ENCODE data around the gene RPH3AL.
"Not testable (repeated sequence)": the region's sequence is repeated elsewhere in the genome, so short reads cannot be mapped to it uniquely, and the experiment has no call there.

Gene RPH3AL

DNA sequence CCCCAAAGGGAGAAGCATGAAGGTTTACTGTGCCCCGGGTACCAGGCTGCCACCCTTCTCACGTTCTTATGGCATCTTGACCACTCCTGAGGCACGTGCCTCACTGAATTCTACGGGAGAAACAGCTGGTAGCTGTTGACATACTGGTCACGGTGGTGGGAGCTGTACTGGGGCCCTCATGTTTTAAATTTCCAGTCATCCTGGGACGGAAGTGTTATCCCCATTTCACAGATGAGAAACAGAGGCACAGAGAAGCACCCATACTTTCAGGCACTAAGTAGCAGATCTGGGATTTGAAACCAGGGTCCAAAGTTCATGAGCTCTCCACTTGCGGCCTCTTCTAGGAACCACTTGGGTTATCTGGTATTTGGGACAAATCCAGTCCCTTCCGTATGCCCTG lies 144.8 kb downstream of the RPH3AL start:
- DNase-seq (ENCODE audit: low spot score), result no peak
- TF ChIP-seq, protein P1, sequence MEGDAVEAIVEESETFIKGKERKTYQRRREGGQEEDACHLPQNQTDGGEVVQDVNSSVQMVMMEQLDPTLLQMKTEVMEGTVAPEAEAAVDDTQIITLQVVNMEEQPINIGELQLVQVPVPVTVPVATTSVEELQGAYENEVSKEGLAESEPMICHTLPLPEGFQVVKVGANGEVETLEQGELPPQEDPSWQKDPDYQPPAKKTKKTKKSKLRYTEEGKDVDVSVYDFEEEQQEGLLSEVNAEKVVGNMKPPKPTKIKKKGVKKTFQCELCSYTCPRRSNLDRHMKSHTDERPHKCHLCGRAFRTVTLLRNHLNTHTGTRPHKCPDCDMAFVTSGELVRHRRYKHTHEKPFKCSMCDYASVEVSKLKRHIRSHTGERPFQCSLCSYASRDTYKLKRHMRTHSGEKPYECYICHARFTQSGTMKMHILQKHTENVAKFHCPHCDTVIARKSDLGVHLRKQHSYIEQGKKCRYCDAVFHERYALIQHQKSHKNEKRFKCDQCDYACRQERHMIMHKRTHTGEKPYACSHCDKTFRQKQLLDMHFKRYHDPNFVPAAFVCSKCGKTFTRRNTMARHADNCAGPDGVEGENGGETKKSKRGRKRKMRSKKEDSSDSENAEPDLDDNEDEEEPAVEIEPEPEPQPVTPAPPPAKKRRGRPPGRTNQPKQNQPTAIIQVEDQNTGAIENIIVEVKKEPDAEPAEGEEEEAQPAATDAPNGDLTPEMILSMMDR (IDR thresholded peaks at IDR 0.05; ENCODE audit: extremely low read depth, missing control alignments), result no peak

DNA sequence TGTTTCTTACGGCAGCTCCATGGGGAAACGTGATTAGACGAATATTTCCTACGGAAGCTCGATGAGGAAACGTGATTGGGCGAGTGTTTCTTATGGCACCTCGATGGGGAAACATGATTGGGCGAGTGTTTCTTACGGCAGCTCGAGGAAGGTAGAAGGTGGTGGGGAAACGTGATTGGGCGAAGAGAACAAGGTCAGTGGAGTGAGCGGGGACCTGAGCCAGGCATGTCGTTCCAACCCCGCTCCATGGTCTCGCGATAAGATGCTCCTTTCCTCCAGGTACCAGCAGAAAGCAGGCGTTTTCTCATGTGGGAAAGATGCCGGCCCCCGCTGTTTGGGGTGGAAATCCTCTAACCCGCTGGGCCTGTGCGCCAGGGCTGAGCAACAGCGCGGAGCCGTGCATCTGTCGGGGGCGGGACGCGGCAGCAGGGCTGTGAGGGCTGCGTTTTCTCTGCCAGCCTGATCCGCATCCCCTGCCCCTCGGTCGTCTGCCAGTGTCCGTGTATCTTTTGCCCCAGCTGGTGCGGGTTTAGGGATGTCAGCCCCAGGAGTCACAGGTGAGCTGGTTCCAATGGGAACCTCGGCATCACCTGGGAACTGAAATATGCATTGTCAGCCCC lies 145.6 kb downstream of the RPH3AL start:
- TF ChIP-seq, protein P1 (IDR thresholded peaks at IDR 0.05; ENCODE audit: extremely low read depth, missing control alignments), result no peak
- no peak for DNase-seq (ENCODE audit: low spot score)

DNA sequence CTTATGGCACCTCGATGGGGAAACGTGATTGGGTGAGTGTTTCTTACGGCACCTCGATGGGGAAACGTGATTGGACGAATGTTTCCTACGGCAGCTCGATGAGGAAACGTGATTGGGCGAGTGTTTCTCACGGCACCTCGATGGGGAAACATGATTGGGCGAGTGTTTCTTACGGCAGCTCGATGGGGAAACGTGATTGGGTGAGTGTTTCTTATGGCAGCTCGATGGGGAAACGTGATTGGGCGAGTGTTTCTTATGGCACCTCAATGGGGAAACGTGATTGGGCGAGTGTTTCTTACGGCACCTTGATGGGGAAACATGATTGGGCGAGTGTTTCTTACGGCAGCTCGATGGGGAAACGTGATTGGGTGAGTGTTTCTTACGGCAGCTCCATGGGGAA lies 146.1 kb downstream of the RPH3AL start:
- not testable (repeated sequence) for DNase-seq (ENCODE audit: low spot score)

DNA sequence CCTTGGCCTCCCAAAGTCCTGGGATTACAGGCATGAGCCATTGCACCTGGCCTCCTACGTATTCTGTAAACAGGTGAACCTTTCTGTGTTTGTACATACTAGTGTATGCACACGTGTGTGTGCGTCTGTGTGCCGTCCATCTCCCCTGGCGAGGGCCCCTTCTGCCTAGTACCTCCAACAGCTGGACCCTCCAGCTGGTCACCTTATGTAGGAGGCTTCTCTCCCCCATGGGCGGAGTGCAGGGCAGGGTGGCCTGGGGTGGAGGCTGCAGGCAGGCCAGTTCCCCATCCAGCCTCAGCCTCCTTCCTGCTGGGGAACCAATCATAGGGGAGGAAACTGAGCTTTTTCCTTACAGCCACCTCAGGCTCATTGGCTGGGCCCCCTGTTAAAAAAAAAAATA lies 146.8 kb downstream of the RPH3AL start:
- TF ChIP-seq, protein P1 (IDR thresholded peaks at IDR 0.05; ENCODE audit: extremely low read depth, missing control alignments), result no peak
- no peak for DNase-seq (ENCODE audit: low spot score)

DNA sequence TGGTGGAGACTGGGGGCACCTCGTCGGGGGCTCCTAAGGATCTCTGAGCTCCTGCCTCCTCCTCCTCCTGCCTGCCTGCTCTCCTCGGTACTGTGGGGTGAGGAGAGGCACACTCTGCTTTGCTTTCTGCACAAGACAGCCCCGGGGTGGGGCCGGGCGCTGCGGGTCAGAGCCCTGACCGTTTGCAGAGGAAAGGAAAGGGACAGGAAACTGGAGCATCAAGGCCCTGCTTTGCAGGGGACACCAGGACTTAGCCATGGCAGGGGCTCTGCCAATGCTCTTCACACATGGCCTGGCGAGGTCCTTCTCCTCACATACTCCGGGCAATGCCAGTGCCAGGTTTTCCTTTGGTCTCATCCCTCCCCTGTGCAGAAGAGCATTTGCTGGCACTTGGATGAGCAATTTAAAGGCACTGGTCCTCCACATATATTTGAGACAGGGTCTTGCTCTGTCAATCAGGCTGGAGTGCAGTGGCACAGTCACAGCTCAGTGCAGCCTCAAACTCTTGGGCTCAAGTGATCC lies 147.4 kb downstream of the RPH3AL start:
- TF ChIP-seq, protein P1 (IDR thresholded peaks at IDR 0.05; ENCODE audit: extremely low read depth, missing control alignments), result no peak

DNA sequence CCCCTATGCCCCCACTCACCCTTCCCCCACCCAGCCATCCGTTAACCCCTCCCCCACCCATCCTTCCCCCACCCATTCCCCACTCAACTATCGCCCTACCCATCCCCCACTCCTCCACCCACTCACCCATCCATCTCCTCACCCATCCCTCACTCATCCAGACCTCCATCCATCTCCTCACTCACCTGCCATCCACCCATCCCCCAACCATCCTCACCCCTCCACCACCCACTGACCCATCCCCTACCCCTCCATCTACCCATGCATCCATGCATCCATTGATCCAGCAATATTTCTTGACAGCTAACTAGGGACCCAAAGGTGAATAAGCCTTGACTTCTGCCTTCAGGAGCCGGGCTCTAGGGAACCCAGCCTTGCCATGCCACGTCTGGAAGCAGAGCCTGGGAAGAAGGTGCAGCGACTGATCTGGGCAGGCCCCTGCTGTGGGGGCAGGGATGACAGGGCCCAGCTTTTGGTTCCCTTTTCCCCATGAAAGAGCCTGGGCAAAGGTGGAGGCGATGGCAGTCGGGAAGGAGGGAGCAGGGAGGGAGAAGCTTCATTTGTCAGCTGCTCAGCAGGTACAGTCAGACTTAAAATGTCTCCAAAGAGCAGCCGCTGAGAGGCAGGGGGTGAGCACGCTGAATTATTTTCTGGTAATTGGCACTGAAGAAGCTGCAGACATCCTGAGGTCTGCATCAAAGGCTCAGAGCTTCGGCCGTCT lies 148.0 kb downstream of the RPH3AL start:
- TF ChIP-seq, protein P1 (IDR thresholded peaks at IDR 0.05; ENCODE audit: extremely low read depth, missing control alignments), result no peak
- no peak for DNase-seq (ENCODE audit: low spot score)

More for the DNA sequence above, 147.4 kb downstream of the RPH3AL start:
- DNase-seq (ENCODE audit: low spot score), result no peak

DNA sequence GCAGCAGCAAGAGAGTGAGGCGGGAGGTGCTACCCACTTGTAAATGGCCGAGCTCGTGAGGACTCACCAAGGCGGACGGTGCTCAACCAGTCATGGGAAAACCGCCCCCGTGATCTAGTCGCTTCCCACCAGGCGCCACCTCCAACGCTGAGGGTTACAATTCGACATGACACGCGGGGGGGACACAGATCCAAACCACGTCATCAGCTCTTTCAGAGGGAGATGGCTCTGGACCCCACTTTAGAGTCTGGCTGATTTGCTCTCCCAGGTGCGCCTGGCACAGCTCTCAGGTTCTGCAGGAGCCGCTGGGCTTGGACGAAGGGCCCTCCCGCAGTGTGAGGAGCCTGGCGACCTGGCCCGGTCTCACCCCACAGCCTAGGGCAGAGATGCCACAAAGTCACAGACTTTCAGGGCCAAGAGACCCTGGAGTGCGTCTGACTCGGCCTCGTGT lies 150.1 kb downstream of the RPH3AL start:
- TF ChIP-seq, protein P1 (IDR thresholded peaks at IDR 0.05; ENCODE audit: extremely low read depth, missing control alignments), result no peak
- DNase-seq (ENCODE audit: low spot score), result no peak

DNA sequence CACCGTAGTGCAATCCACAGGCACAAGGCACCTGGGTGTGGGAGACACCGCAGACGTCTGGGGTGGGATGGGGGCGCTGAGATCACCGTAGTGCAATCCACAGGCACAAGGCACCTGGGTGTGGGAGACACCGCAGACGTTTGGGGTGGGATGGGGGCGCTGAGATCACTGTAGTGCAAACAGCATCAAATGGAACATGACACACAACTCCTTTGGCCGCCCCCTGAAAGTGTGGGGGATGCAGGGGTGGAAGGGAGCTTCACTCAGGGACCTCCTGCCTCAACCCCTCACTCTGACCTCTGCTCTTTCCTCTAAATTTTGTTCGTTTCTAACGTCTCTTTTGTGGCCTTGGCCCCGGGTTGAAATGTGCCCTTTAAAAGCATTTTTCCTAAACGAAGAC lies 150.9 kb downstream of the RPH3AL start:
- DNase-seq (ENCODE audit: low spot score), result not testable (repeated sequence)

DNA sequence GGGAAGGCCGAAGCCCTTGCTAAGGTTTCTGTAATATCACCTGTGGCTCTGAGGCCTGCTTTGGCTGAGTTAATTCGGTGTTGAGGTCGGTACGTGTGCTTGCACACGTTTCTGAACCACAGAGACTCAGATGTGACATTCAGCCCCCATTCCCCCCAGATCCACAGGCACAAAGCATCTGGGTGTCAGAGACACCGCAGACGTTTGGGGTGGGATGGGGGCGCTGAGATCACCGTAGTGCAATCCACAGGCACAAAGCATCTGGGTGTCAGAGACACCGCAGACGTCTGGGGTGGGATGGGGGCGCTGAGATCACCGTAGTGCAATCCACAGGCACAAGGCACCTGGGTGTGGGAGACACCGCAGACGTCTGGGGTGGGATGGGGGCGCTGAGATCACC lies 151.3 kb downstream of the RPH3AL start:
- not testable (repeated sequence) for DNase-seq (ENCODE audit: low spot score)

Measured in GM20000 (cell line).